ENCODE results near the gene ADNP2.

DNA sequence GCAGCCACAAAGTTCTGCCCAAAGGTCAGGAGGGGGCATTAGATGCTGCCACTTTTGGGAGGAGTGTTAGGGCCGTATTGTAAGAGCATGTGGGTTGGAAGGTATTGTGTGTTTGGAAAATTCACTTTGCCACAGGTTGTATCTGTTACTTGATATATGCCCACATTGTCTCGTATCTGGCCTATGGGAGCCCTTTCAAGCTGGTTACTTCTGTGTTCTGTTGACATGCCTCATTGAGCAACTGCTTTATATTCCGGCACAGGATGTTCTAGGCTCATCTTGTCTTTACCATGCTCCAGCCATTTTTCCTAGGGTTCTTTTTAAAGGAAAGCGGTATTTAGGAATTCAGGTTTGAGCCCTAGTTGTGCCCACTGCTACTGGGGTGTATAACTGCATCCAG, 6.0 kb downstream of the ADNP2 start:
- TF ChIP-seq, protein P1, sequence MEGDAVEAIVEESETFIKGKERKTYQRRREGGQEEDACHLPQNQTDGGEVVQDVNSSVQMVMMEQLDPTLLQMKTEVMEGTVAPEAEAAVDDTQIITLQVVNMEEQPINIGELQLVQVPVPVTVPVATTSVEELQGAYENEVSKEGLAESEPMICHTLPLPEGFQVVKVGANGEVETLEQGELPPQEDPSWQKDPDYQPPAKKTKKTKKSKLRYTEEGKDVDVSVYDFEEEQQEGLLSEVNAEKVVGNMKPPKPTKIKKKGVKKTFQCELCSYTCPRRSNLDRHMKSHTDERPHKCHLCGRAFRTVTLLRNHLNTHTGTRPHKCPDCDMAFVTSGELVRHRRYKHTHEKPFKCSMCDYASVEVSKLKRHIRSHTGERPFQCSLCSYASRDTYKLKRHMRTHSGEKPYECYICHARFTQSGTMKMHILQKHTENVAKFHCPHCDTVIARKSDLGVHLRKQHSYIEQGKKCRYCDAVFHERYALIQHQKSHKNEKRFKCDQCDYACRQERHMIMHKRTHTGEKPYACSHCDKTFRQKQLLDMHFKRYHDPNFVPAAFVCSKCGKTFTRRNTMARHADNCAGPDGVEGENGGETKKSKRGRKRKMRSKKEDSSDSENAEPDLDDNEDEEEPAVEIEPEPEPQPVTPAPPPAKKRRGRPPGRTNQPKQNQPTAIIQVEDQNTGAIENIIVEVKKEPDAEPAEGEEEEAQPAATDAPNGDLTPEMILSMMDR (IDR thresholded peaks at IDR 0.05; ENCODE audit: insufficient read depth, low read length): no peak
- TF ChIP-seq, protein P2, sequence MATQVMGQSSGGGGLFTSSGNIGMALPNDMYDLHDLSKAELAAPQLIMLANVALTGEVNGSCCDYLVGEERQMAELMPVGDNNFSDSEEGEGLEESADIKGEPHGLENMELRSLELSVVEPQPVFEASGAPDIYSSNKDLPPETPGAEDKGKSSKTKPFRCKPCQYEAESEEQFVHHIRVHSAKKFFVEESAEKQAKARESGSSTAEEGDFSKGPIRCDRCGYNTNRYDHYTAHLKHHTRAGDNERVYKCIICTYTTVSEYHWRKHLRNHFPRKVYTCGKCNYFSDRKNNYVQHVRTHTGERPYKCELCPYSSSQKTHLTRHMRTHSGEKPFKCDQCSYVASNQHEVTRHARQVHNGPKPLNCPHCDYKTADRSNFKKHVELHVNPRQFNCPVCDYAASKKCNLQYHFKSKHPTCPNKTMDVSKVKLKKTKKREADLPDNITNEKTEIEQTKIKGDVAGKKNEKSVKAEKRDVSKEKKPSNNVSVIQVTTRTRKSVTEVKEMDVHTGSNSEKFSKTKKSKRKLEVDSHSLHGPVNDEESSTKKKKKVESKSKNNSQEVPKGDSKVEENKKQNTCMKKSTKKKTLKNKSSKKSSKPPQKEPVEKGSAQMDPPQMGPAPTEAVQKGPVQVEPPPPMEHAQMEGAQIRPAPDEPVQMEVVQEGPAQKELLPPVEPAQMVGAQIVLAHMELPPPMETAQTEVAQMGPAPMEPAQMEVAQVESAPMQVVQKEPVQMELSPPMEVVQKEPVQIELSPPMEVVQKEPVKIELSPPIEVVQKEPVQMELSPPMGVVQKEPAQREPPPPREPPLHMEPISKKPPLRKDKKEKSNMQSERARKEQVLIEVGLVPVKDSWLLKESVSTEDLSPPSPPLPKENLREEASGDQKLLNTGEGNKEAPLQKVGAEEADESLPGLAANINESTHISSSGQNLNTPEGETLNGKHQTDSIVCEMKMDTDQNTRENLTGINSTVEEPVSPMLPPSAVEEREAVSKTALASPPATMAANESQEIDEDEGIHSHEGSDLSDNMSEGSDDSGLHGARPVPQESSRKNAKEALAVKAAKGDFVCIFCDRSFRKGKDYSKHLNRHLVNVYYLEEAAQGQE (IDR thresholded peaks at IDR 0.05; ENCODE audit: insufficient replicate concordance, low read depth): no peak
- TF ChIP-seq SPI1 (IDR thresholded peaks at IDR 0.05; ENCODE audit: borderline replicate concordance, low read depth) (no peak), POLR2AphosphoS5 (IDR thresholded peaks at IDR 0.05; ENCODE audit: low read depth) (no peak)
